ENCODE data around the gene ATAD1. TPM values are rescaled to one million over a fixed set of nuclear protein-coding genes. Genes with fewer than 3 reads are reported as not detected.

ATAD1 gene
- total RNA-seq, 1 donor from 2014 or later = 50.1 TPM

DNA sequence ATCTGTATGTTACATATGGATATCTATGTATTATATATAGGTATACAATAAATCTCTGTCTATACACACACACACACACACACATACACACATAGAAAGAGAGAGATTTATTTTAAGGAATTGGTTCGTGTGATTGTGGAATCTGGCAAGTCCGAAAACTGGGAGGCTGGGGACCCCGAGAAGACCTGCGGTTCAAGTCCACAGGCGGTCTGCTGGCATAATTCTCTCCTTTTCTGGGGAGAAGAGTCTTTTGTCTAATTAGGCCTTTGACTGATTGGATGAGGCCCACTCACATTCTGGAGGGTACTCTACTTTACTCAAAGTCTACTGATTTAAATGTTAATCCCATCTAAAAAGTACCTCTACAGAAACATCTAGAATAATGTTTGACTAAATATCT is 93.2 kb downstream of the ATAD1 start:
- H3K27ac Mint-ChIP-seq = no peak overlapping the region

GRCh38 chr10:87723500-87723899 is 94.5 kb downstream of the ATAD1 start:
- Mint-ChIP-seq H3K4me1 (ENCODE audit: unreplicated experiment) (peaks cover 21% of the 10 kb centered on the region), H3K9me3 (no peaks in the 10 kb centered on the region), H3K27ac (no peak overlapping the region), H3K36me3 (no peaks in the 10 kb centered on the region), H3K27me3 (no peaks in the 10 kb centered on the region), H3K4me3 (peak overlapping the region; percentile 3)
- TF ChIP-seq, protein P1, sequence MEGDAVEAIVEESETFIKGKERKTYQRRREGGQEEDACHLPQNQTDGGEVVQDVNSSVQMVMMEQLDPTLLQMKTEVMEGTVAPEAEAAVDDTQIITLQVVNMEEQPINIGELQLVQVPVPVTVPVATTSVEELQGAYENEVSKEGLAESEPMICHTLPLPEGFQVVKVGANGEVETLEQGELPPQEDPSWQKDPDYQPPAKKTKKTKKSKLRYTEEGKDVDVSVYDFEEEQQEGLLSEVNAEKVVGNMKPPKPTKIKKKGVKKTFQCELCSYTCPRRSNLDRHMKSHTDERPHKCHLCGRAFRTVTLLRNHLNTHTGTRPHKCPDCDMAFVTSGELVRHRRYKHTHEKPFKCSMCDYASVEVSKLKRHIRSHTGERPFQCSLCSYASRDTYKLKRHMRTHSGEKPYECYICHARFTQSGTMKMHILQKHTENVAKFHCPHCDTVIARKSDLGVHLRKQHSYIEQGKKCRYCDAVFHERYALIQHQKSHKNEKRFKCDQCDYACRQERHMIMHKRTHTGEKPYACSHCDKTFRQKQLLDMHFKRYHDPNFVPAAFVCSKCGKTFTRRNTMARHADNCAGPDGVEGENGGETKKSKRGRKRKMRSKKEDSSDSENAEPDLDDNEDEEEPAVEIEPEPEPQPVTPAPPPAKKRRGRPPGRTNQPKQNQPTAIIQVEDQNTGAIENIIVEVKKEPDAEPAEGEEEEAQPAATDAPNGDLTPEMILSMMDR (conservative IDR thresholded peaks at IDR 0.05) = no peak
- no peak for DNase-seq (ENCODE audit: extremely low spot score, unreplicated experiment)

More for the DNA sequence above, 93.2 kb downstream of the ATAD1 start:
- H3K36me3 Mint-ChIP-seq = no peaks in the 10 kb centered on the region
- DNase-seq (ENCODE audit: extremely low spot score, unreplicated experiment) = no peak
- no peak overlapping the region for H3K4me3 Mint-ChIP-seq
- no peaks in the 10 kb centered on the region for H3K27me3 Mint-ChIP-seq
- TF ChIP-seq, protein P1 (conservative IDR thresholded peaks at IDR 0.05) = no peak
- no peaks in the 10 kb centered on the region for H3K9me3 Mint-ChIP-seq
- H3K4me1 Mint-ChIP-seq (ENCODE audit: unreplicated experiment) = peaks cover 26% of the 10 kb centered on the region

DNA sequence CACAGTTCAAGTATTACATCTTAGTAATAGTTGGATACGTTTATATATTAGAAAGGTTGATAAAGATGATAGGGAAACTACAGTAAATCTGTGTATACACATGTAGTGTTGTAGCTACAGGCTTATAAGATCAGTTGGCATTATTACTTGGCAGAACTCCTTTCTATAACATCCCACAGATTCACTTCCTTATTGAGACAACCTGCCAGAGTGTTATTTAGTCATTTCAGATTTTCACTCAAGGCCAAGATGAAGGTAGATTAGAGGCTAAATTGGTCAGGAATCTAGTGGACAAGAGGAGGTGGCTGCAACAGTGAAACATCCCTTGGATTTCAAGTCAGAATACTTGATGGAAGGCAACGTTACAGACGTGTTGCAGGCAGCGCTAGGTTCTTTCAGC is 95.3 kb downstream of the ATAD1 start:
- Mint-ChIP-seq H3K27ac (no peak overlapping the region), H3K36me3 (no peaks in the 10 kb centered on the region), H3K4me3 (no peak overlapping the region), H3K9me3 (no peaks in the 10 kb centered on the region), H3K27me3 (no peaks in the 10 kb centered on the region), H3K4me1 (ENCODE audit: unreplicated experiment) (peaks cover 21% of the 10 kb centered on the region)
- DNase-seq (ENCODE audit: extremely low spot score, unreplicated experiment) = no peak
- TF ChIP-seq, protein P1 (conservative IDR thresholded peaks at IDR 0.05) = no peak

DNA sequence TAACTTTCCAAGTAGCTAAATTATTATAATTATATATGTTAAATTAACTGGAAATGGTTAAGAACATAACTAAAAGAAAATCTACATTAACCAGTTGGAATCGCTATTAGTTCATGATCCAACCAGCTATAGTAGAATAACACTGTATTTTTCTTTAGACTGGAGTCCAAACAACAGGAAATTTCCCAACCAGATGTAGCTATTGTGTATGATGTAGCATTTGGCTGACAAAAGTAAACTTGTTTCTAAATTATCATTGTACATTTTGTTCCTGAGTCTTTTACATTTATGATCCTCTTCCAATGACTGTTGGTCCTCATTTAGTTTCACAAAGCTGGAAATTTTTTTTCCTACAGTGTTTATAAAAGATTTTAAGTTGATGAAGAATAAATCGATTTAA is 96.2 kb downstream of the ATAD1 start:
- no peaks in the 10 kb centered on the region for H3K9me3 Mint-ChIP-seq
- DNase-seq (ENCODE audit: extremely low spot score, unreplicated experiment) = no peak
- no peaks in the 10 kb centered on the region for H3K27me3 Mint-ChIP-seq
- no peaks in the 10 kb centered on the region for H3K36me3 Mint-ChIP-seq
- TF ChIP-seq, protein P1 (conservative IDR thresholded peaks at IDR 0.05) = no peak
- peaks cover 21% of the 10 kb centered on the region for H3K4me1 Mint-ChIP-seq (ENCODE audit: unreplicated experiment)
- H3K27ac Mint-ChIP-seq = no peak overlapping the region
- no peak overlapping the region for H3K4me3 Mint-ChIP-seq

GRCh38 chr10:87720665-87721064 is 97.4 kb downstream of the ATAD1 start:
- no peak overlapping the region for H3K4me3 Mint-ChIP-seq
- TF ChIP-seq, protein P1 (conservative IDR thresholded peaks at IDR 0.05) = no peak
- H3K36me3 Mint-ChIP-seq = peaks cover 2% of the 10 kb centered on the region
- peaks cover 21% of the 10 kb centered on the region for H3K4me1 Mint-ChIP-seq (ENCODE audit: unreplicated experiment)
- no peak overlapping the region for H3K27ac Mint-ChIP-seq
- H3K27me3 Mint-ChIP-seq = no peaks in the 10 kb centered on the region
- no peaks in the 10 kb centered on the region for H3K9me3 Mint-ChIP-seq
- DNase-seq (ENCODE audit: extremely low spot score, unreplicated experiment) = no peak

DNA sequence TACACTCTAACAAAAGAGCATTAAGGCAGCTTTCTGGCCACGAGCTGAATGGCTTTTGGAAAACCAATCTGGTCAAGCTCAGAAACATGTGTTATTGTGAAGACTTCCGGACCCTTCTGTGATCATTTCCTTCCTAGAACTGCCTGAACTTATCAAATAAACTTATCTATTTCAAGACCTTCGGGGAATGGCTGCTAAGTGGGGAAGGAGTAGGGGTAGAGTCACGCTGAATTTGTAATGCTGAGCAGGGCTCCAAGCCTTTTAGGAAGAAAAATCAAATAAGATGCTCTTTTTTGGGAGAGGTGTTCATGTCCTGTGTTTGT is 101.7 kb downstream of the ATAD1 start:
- no peaks in the 10 kb centered on the region for H3K9me3 Mint-ChIP-seq
- H3K4me3 Mint-ChIP-seq = no peak overlapping the region
- no peak overlapping the region for H3K27ac Mint-ChIP-seq
- DNase-seq (ENCODE audit: extremely low spot score, unreplicated experiment) = no peak
- H3K27me3 Mint-ChIP-seq = no peaks in the 10 kb centered on the region
- H3K4me1 Mint-ChIP-seq (ENCODE audit: unreplicated experiment) = peaks cover 7% of the 10 kb centered on the region
- peaks cover 5% of the 10 kb centered on the region for H3K36me3 Mint-ChIP-seq
- TF ChIP-seq, protein P1 (conservative IDR thresholded peaks at IDR 0.05) = no peak

Data from type B pancreatic cell (in vitro differentiated cells).